RWPE1 (cell line): ENCODE measurements around the gene SEMA6D.

Experiments
- CTCF ChIA-PET: fragments of 350-600 bp; sonication (Branson Sonifier 250); formaldehyde crosslinking; extraction: SDS; loops from one replicate; lab custom pipeline; 2021; lab: Yijun Ruan, JAX
- POLR2A ChIA-PET: fragments of 400-600 bp; formaldehyde crosslinking; extraction: SDS; loops from one replicate; lab custom pipeline; 2020; ENCODE audit warnings: antibody characterized with exemption; ENCODE audit not compliant: low non-redundant PET; lab: Yijun Ruan, JAX
- DNase-seq: peaks from one replicate; pipeline ENCODE4 v3.0.0; 2012; ENCODE audit warnings: low spot score
- H3K27ac ChIP-seq: fragments of 450-650 bp; 2 replicates; pipeline ENCODE4 v1.5.1; 2017
- CTCF ChIP-seq: fragments of 450-650 bp; conservative IDR thresholded peaks from 2 replicates; pipeline ENCODE4 v1.5.1; 2017; ENCODE audit warnings: low read depth, mild to moderate bottlenecking

The SEMA6D gene

GRCh38 chr15:47727676-47728075, 10.4 kb downstream of the SEMA6D start:
- POLR2A ChIA-PET, result no interaction called here
- no peak for TF ChIP-seq CTCF
- CTCF ChIA-PET, result interaction anchor here (0.5 kb wide), 1 partner anchor 582 kb away, joined by 3 read pairs; no protein-coding TSS in a partner anchor
- no peak overlapping the region for H3K27ac ChIP-seq
- DNase-seq, result no peak

- POLR2A ChIA-PET, result no interaction called here
- DNase-seq, result no peak
- no peak for TF ChIP-seq CTCF
- CTCF ChIA-PET, result no interaction called here
- no peak overlapping the region for H3K27ac ChIP-seq
These were observed 11.1 kb downstream of the SEMA6D start for GRCh38 chr15:47728426-47728825.

- H3K27ac ChIP-seq, result no peak overlapping the region
- no peak for DNase-seq
- ChIA-PET CTCF (no interaction called here), POLR2A (no interaction called here)
- no peak for TF ChIP-seq CTCF
These were observed 11.6 kb downstream of the SEMA6D start for GRCh38 chr15:47728886-47729285.

GRCh38 chr15:47731230-47731629, 13.9 kb downstream of the SEMA6D start:
- TF ChIP-seq CTCF, result no peak
- POLR2A ChIA-PET, result no interaction called here
- no peak for DNase-seq
- no peak overlapping the region for H3K27ac ChIP-seq
- CTCF ChIA-PET, result no interaction called here

- DNase-seq, result no peak
- POLR2A ChIA-PET, result no interaction called here
- CTCF ChIA-PET, result no interaction called here
- TF ChIP-seq CTCF, result no peak
- H3K27ac ChIP-seq, result no peak overlapping the region
These were observed 14.9 kb downstream of the SEMA6D start for GRCh38 chr15:47732248-47732647.

GRCh38 chr15:47733085-47733484, 15.8 kb downstream of the SEMA6D start:
- H3K27ac ChIP-seq, result no peak overlapping the region
- no peak for TF ChIP-seq CTCF
- DNase-seq, result no peak
- CTCF ChIA-PET, result interaction anchor here (1.0 kb wide), 1 partner anchor 15 kb away, joined by 3 read pairs; no protein-coding TSS in a partner anchor
- POLR2A ChIA-PET, result no interaction called here
